ENCODE data around the gene GMEB1.
"Not testable (repeated sequence)": the region's sequence is repeated elsewhere in the genome, so short reads cannot be mapped to it uniquely, and the experiment has no call there.

Gene GMEB1

GRCh38 chr1:28668191-28668955 is at the start of gene GMEB1:
Gene GMEB1, plus strand, starts transcription at chr1:28668784. Its CDS starts 14,829 bp downstream, at chr1:28683613.
- DNase-seq, result peak; percentile 91

GRCh38 chr1:28631713-28632112 is 36.9 kb upstream of the GMEB1 start:
- no peak for DNase-seq

- no peak for DNase-seq
These were observed 36.0 kb upstream of the GMEB1 start for GRCh38 chr1:28632560-28632959.

GRCh38 chr1:28640766-28641165 is 27.8 kb upstream of the GMEB1 start:
- no peak for DNase-seq

- DNase-seq, result no peak
These were observed 26.3 kb upstream of the GMEB1 start for GRCh38 chr1:28642056-28642846.

GRCh38 chr1:28642847-28643635 is 25.5 kb upstream of the GMEB1 start, which contains the start of gene TAF12:
Gene TAF12, minus strand, starts transcription at chr1:28643067. Its CDS starts 20,986 bp downstream, at chr1:28622081.
- peak; percentile 95 for DNase-seq

GRCh38 chr1:28644494-28644893 is 24.1 kb upstream of the GMEB1 start:
- no peak for DNase-seq

GRCh38 chr1:28645406-28645805 is 23.2 kb upstream of the GMEB1 start:
- DNase-seq, result not testable (repeated sequence)

- DNase-seq, result no peak
These were observed 22.5 kb upstream of the GMEB1 start for GRCh38 chr1:28646040-28646439.

GRCh38 chr1:28648008-28648473 is 20.5 kb upstream of the GMEB1 start:
- peak; percentile 91 for DNase-seq

- peak; percentile 92 for DNase-seq
These were observed 19.9 kb upstream of the GMEB1 start, which contains the start of gene RNU11 for GRCh38 chr1:28648474-28649198. Gene RNU11, plus strand, starts transcription at chr1:28648600.

- not testable (repeated sequence) for DNase-seq
These were observed 15.5 kb upstream of the GMEB1 start for GRCh38 chr1:28653063-28653462.

- DNase-seq, result not testable (repeated sequence)
These were observed 14.7 kb upstream of the GMEB1 start for GRCh38 chr1:28653870-28654269.

GRCh38 chr1:28655448-28656311 is 12.9 kb upstream of the GMEB1 start:
- not testable (repeated sequence) for DNase-seq

- no peak for DNase-seq
These were observed 12.2 kb upstream of the GMEB1 start for GRCh38 chr1:28656335-28656734.

GRCh38 chr1:28663871-28664470 is 4.6 kb upstream of the GMEB1 start:
- no peak for DNase-seq

- DNase-seq, result no peak
These were observed 1.8 kb upstream of the GMEB1 start for GRCh38 chr1:28666806-28667205.

GRCh38 chr1:28668956-28669723 is 556 bp downstream of the GMEB1 start:
- DNase-seq, result peak; percentile 88

- DNase-seq, result no peak
These were observed 2.7 kb downstream of the GMEB1 start for GRCh38 chr1:28671254-28671780.

GRCh38 chr1:28672971-28673370 is 4.4 kb downstream of the GMEB1 start:
- not testable (repeated sequence) for DNase-seq
